Type B pancreatic cell (in vitro differentiated cells): Measurements from ENCODE around the gene DNAJB7. TPM values are rescaled to one million over a fixed set of nuclear protein-coding genes. Genes with fewer than 3 reads are reported as not detected.
A peak's percentile ranks its signal among the peaks of the same experiment; 100 is the strongest.

Experiments used
- DNase-seq: peaks from one replicate; pipeline ENCODE4 v3.0.0; 2021; ENCODE audit warnings: mixed read lengths; ENCODE audit not compliant: unreplicated experiment; ENCODE audit errors: extremely low spot score
- H3K27ac Mint-ChIP-seq: 2 replicates; pipeline ENCODE4 v1.8.0; 2021; ENCODE audit warnings: mild to moderate bottlenecking, mixed read lengths
- H3K27me3 Mint-ChIP-seq: 2 replicates; pipeline ENCODE4 v1.8.0; 2021; ENCODE audit warnings: mixed read lengths
- H3K36me3 Mint-ChIP-seq: 2 replicates; pipeline ENCODE4 v1.8.0; 2021; ENCODE audit warnings: mixed read lengths
- H3K4me1 Mint-ChIP-seq: one replicate; pipeline ENCODE4 v1.8.0; 2021; ENCODE audit warnings: mixed read lengths; ENCODE audit not compliant: unreplicated experiment
- H3K4me3 Mint-ChIP-seq: 2 replicates; pipeline ENCODE4 v1.8.0; 2021; ENCODE audit warnings: mild to moderate bottlenecking, mixed read lengths
- H3K9me3 Mint-ChIP-seq: 2 replicates; pipeline ENCODE4 v1.8.0; 2021; ENCODE audit warnings: mixed read lengths
- CTCF ChIP-seq: fragments of 200-600 bp; sonication (generic); conservative IDR thresholded peaks from 2 replicates; pipeline ENCODE4 v1.5.0; 2021; ENCODE audit warnings: antibody characterized with exemption, mild to moderate bottlenecking
- total RNA-seq: library from RNA; stranded (reverse); gene quantifications from 2 replicates; pipeline ENCODE4 v1.2.1, GENCODE V29; 2021; ENCODE audit warnings: low replicate concordance

The DNAJB7 gene
- total RNA-seq, 1 donor from 2014 or later: not detected

GRCh38 chr22:40890881-40891280 is 29.0 kb upstream of the DNAJB7 start:
- no peak for TF ChIP-seq CTCF
- H3K36me3 Mint-ChIP-seq: peaks cover 21% of the 10 kb centered on the region
- DNase-seq: no peak
- H3K4me3 Mint-ChIP-seq: no peak overlapping the region
- H3K27me3 Mint-ChIP-seq: no peaks in the 10 kb centered on the region
- no peak overlapping the region for H3K27ac Mint-ChIP-seq
- H3K4me1 Mint-ChIP-seq: no peaks in the 10 kb centered on the region
- H3K9me3 Mint-ChIP-seq: no peaks in the 10 kb centered on the region

GRCh38 chr22:40889116-40889515 is 27.2 kb upstream of the DNAJB7 start:
- DNase-seq: no peak
- Mint-ChIP-seq H3K4me3 (no peak overlapping the region), H3K9me3 (no peaks in the 10 kb centered on the region), H3K4me1 (no peaks in the 10 kb centered on the region), H3K27me3 (no peaks in the 10 kb centered on the region), H3K36me3 (peaks cover 21% of the 10 kb centered on the region), H3K27ac (no peak overlapping the region)
- TF ChIP-seq CTCF: no peak

- no peaks in the 10 kb centered on the region for H3K4me1 Mint-ChIP-seq
- no peak for TF ChIP-seq CTCF
- H3K36me3 Mint-ChIP-seq: peaks cover 4% of the 10 kb centered on the region
- H3K27ac Mint-ChIP-seq: no peak overlapping the region
- H3K4me3 Mint-ChIP-seq: no peak overlapping the region
- H3K9me3 Mint-ChIP-seq: no peaks in the 10 kb centered on the region
- H3K27me3 Mint-ChIP-seq: no peaks in the 10 kb centered on the region
- DNase-seq: no peak
These were observed 17.0 kb upstream of the DNAJB7 start for GRCh38 chr22:40878922-40879321.

- Mint-ChIP-seq H3K27ac (peak overlapping the region; percentile 30), H3K36me3 (peaks cover 4% of the 10 kb centered on the region), H3K4me1 (no peaks in the 10 kb centered on the region), H3K4me3 (no peak overlapping the region), H3K27me3 (no peaks in the 10 kb centered on the region), H3K9me3 (no peaks in the 10 kb centered on the region)
- DNase-seq: no peak
- TF ChIP-seq CTCF: no peak
These were observed 15.6 kb upstream of the DNAJB7 start for GRCh38 chr22:40877488-40877887.

GRCh38 chr22:40876907-40877306 is 15.0 kb upstream of the DNAJB7 start:
- DNase-seq: no peak
- Mint-ChIP-seq H3K36me3 (peaks cover 3% of the 10 kb centered on the region), H3K27me3 (no peaks in the 10 kb centered on the region), H3K4me1 (no peaks in the 10 kb centered on the region), H3K9me3 (no peaks in the 10 kb centered on the region), H3K27ac (no peak overlapping the region), H3K4me3 (no peak overlapping the region)
- no peak for TF ChIP-seq CTCF

- Mint-ChIP-seq H3K4me1 (no peaks in the 10 kb centered on the region), H3K27ac (no peak overlapping the region), H3K27me3 (no peaks in the 10 kb centered on the region), H3K4me3 (no peak overlapping the region), H3K36me3 (peaks cover 4% of the 10 kb centered on the region), H3K9me3 (no peaks in the 10 kb centered on the region)
- no peak for DNase-seq
- no peak for TF ChIP-seq CTCF
These were observed 13.2 kb upstream of the DNAJB7 start for GRCh38 chr22:40875111-40875510.
